Gastroesophageal sphincter (tissue), 4 donors: ENCODE results near the gene KLHL29. TPM values are rescaled to one million over a fixed set of nuclear protein-coding genes. Genes with fewer than 3 reads are reported as not detected.

Experiments
- ATAC-seq: fragments of 150-250 bp; one replicate; pipeline ENCODE4 v1.9.1; 2016; ENCODE audit warnings: mild to moderate bottlenecking, moderate library complexity
- H3K27ac ChIP-seq, 4 donors: fragments of 200-600 bp; sonication (generic) in 3 of 4; 1 replicate in 3 of 4; 2 replicates in 1 of 4; pipeline ENCODE4 v1.5.1; 2016 to 2019
- H3K27me3 ChIP-seq: fragments of 200-600 bp; sonication (generic); one replicate; pipeline ENCODE4 v1.5.1; 2019
- H3K36me3 ChIP-seq, 2 donors: fragments of 200-600 bp; sonication (generic); one replicate each; pipeline ENCODE4 v1.5.1; 2019; ENCODE audit warnings: control low read depth in 1 of 2
- H3K4me1 ChIP-seq, 3 donors: fragments of 200-600 bp; sonication (generic); 1 replicate in 2 of 3; 2 replicates in 1 of 3; pipeline ENCODE4 v1.5.1; 2016 to 2019; ENCODE audit warnings: control low read depth in 2 of 3
- H3K4me3 ChIP-seq, 2 donors: fragments of 200-600 bp; sonication (generic); one replicate each; pipeline ENCODE4 v1.5.1; 2019; ENCODE audit warnings: mild to moderate bottlenecking in 1 of 2, moderate library complexity in 1 of 2
- H3K9me3 ChIP-seq, 3 donors: fragments of 200-600 bp; sonication (generic); one replicate each; pipeline ENCODE4 v1.5.1; 2017 to 2019; ENCODE audit warnings: control low read depth in 2 of 3
- EP300 ChIP-seq: sonication (generic); formaldehyde crosslinking; IDR thresholded peaks from one replicate; pipeline ENCODE4 v1.6.1; 2017; ENCODE audit warnings: antibody characterized with exemption, mild to moderate bottlenecking
- POLR2A ChIP-seq, 2 donors: fragments of 450-650 bp; IDR thresholded peaks; one replicate each; pipeline ENCODE4 v1.6.1; 2017; ENCODE audit warnings: antibody characterized with exemption in 2 of 2, mild to moderate bottlenecking in 2 of 2, moderate library complexity in 1 of 2
- POLR2AphosphoS5 ChIP-seq: sonication (generic); formaldehyde crosslinking; IDR thresholded peaks from one replicate; pipeline ENCODE4 v1.6.1; 2017; ENCODE audit warnings: antibody characterized with exemption
- WGBS, 2 donors: methylation state at CpG; one replicate each; pipeline ENCODE4 v1.1.5; 2018; ENCODE audit warnings: low coverage in 1 of 2; 5-methylcytosine and 5-hydroxymethylcytosine counted together
- total RNA-seq, 4 donors: library from RNA; depleted of rRNA; stranded (reverse); fragments of >200 nt; gene quantifications; one replicate each; pipeline ENCODE4 v1.1.0, GENCODE V29; 2016
- TF ChIP-seq, protein P1 (sequence below), 4 experiments: fragments of 200-600 bp in 2 of 4; fragments of 450-650 bp in 2 of 4; sonication (generic) in 1 of 4; IDR thresholded peaks; one replicate each; pipeline ENCODE4 v1.5.1; 2017 to 2019; ENCODE audit warnings: antibody characterized with exemption in 4 of 4, mild to moderate bottlenecking in 2 of 4, moderate library complexity in 2 of 4

KLHL29 gene
- total RNA-seq, 4 donors from 2014 or later, result 15.2 to 31.5 (median 24.2) TPM

DNA sequence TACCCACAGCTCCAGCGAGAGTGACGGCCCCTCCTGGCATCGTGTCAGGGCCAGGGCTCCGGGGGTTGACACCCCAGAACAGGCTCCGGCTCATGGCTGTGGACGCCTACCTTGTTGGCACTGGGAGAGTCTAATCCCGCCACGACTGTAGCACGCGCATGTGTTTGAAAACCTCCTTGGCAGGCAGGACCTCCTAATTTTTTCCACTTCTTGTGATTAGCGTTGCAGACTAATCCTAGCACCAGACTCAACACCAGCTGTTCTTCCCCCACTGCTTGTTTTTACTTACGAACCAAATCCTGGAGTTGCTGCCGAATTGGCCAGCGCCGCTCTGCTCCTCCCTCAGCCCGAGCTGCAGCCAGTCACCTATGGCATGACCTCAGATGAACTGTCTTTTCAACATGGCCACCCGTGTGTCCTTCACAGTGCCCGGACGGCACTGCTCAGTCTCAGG lies 110.7 kb downstream of the KLHL29 start:
- H3K27ac ChIP-seq, result no peak overlapping the region
- no peaks in the 10 kb centered on the region for H3K27me3 ChIP-seq
- peaks cover 0 to 43% (median 5%) of the 10 kb centered on the region in 3 donors for H3K4me1 ChIP-seq
- H3K36me3 ChIP-seq, result peaks cover 0 to under 1% of the 10 kb centered on the region in 2 donors
- H3K9me3 ChIP-seq, result no peaks in the 10 kb centered on the region
- H3K4me3 ChIP-seq, result no peak overlapping the region
- TF ChIP-seq POLR2AphosphoS5, result no peak
- TF ChIP-seq POLR2A (IDR thresholded peaks at IDR 0.05), result no peak
- no peak for ATAC-seq
- WGBS, 2 donors, result 80% methylated on average over 1 of the region's 19 CpGs; no CpG with 5 or more reads in 1 of the 2 donors

GRCh38 chr2:23496456-23496855 lies 111.5 kb downstream of the KLHL29 start:
- Histone ChIP-seq H3K36me3 (no peaks in the 10 kb centered on the region), H3K27ac (no peak overlapping the region), H3K4me3 (no peak overlapping the region), H3K9me3 (no peaks in the 10 kb centered on the region), H3K4me1 (peaks cover 0 to 48% (median 5%) of the 10 kb centered on the region in 3 donors), H3K27me3 (no peaks in the 10 kb centered on the region)
- 71% methylated on average over 4 of the region's 5 CpGs; no CpG with 5 or more reads in 1 of the 2 donors for WGBS, 2 donors
- ATAC-seq, result no peak
- TF ChIP-seq, protein P1, sequence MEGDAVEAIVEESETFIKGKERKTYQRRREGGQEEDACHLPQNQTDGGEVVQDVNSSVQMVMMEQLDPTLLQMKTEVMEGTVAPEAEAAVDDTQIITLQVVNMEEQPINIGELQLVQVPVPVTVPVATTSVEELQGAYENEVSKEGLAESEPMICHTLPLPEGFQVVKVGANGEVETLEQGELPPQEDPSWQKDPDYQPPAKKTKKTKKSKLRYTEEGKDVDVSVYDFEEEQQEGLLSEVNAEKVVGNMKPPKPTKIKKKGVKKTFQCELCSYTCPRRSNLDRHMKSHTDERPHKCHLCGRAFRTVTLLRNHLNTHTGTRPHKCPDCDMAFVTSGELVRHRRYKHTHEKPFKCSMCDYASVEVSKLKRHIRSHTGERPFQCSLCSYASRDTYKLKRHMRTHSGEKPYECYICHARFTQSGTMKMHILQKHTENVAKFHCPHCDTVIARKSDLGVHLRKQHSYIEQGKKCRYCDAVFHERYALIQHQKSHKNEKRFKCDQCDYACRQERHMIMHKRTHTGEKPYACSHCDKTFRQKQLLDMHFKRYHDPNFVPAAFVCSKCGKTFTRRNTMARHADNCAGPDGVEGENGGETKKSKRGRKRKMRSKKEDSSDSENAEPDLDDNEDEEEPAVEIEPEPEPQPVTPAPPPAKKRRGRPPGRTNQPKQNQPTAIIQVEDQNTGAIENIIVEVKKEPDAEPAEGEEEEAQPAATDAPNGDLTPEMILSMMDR (IDR thresholded peaks at IDR 0.05), result no peak
- TF ChIP-seq POLR2A (IDR thresholded peaks at IDR 0.05) (no peak), EP300 (no peak), POLR2AphosphoS5 (no peak)

GRCh38 chr2:23497063-23497462 lies 112.1 kb downstream of the KLHL29 start:
- Histone ChIP-seq H3K27me3 (no peaks in the 10 kb centered on the region), H3K27ac (no peak overlapping the region), H3K4me1 (peaks cover 0 to 53% (median 5%) of the 10 kb centered on the region in 3 donors), H3K9me3 (no peaks in the 10 kb centered on the region), H3K36me3 (no peaks in the 10 kb centered on the region), H3K4me3 (no peak overlapping the region)
- TF ChIP-seq POLR2AphosphoS5 (no peak), POLR2A (IDR thresholded peaks at IDR 0.05) (no peak), EP300 (no peak)
- TF ChIP-seq, protein P1 (IDR thresholded peaks at IDR 0.05), result no peak
- 61 to 71% methylated on average over 1 to 4 of the region's 7 CpGs for WGBS, 2 donors
- no peak for ATAC-seq

- Histone ChIP-seq H3K36me3 (no peaks in the 10 kb centered on the region), H3K27ac (no peak overlapping the region), H3K4me1 (peaks cover 0 to 58% (median 5%) of the 10 kb centered on the region in 3 donors), H3K27me3 (no peaks in the 10 kb centered on the region), H3K9me3 (no peaks in the 10 kb centered on the region), H3K4me3 (no peak overlapping the region)
- WGBS, 2 donors, result 59 to 74% methylated on average over 6 of the region's 6 CpGs
- TF ChIP-seq, protein P1 (IDR thresholded peaks at IDR 0.05), result no peak
- TF ChIP-seq POLR2A (IDR thresholded peaks at IDR 0.05), result no peak
- ATAC-seq, result no peak
Measured at GRCh38 chr2:23497536-23497935, 112.6 kb downstream of the KLHL29 start.

DNA sequence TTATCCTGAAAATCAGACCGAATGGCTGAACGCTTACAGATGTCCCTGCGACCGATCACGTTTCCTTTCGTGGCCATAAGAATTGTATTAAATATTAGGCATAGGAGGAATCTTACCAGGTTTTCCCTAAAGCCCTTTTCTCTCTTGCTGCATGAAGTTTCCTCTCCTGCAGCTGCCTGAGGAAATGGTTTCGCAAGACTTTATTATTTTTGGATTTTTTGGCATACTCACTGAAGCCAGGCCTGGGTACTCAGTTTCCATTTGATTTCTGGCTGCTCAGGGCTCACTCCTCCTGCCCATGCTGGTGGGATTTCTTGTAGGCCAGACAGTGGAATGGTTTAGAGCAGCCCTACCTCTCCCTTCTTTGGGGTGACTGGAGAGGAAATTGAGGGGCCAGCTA lies 114.0 kb downstream of the KLHL29 start:
- ATAC-seq, result peak; percentile 32
- H3K9me3 ChIP-seq, result no peaks in the 10 kb centered on the region
- H3K4me1 ChIP-seq, result peaks cover 0 to 72% (median 5%) of the 10 kb centered on the region in 3 donors
- peak overlapping the region in 1 of 4 donors; percentile 4 for H3K27ac ChIP-seq
- no peaks in the 10 kb centered on the region for H3K27me3 ChIP-seq
- no peaks in the 10 kb centered on the region for H3K36me3 ChIP-seq
- TF ChIP-seq EP300 (no peak), POLR2AphosphoS5 (no peak), POLR2A (IDR thresholded peaks at IDR 0.05) (no peak)
- TF ChIP-seq, protein P1 (IDR thresholded peaks at IDR 0.05), result no peak
- no peak overlapping the region for H3K4me3 ChIP-seq
- 81 to 82% methylated on average over 7 of the region's 7 CpGs for WGBS, 2 donors
